ENCODE results near the gene CHP1.
"Not testable (repeated sequence)": the region's sequence is repeated elsewhere in the genome, so short reads cannot be mapped to it uniquely, and the experiment has no call there.

The CHP1 gene

DNA sequence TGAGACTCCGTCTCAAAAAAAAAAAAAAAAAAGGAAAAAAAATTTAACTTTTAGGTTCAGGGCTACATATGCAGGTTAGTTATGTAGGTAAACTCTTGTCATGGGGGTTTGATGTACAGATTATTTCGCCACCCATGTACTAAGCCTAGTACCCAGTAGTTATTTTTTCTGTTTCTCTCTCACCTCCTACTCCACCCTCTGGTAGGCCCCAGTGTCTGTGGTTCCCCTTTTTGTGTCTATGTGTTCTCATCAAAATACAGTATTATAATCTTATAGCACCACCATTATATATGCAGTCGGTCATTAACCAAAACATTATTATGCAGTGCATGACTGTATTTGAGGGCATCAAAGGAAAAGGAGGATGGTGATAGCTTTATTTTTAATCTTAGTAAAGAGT lies 47.3 kb downstream of the CHP1 start:
- H3K4me1 Mint-ChIP-seq = peaks cover 10% of the 10 kb centered on the region
- no peak overlapping the region for H3K4me3 Mint-ChIP-seq
- H3K27ac Mint-ChIP-seq = no peak overlapping the region
- H3K9me3 Mint-ChIP-seq = no peaks in the 10 kb centered on the region
- H3K36me3 Mint-ChIP-seq = peaks cover 32% of the 10 kb centered on the region
- DNase-seq (ENCODE audit: low spot score in 2 of 2) (no peak), ATAC-seq (no peak)

DNA sequence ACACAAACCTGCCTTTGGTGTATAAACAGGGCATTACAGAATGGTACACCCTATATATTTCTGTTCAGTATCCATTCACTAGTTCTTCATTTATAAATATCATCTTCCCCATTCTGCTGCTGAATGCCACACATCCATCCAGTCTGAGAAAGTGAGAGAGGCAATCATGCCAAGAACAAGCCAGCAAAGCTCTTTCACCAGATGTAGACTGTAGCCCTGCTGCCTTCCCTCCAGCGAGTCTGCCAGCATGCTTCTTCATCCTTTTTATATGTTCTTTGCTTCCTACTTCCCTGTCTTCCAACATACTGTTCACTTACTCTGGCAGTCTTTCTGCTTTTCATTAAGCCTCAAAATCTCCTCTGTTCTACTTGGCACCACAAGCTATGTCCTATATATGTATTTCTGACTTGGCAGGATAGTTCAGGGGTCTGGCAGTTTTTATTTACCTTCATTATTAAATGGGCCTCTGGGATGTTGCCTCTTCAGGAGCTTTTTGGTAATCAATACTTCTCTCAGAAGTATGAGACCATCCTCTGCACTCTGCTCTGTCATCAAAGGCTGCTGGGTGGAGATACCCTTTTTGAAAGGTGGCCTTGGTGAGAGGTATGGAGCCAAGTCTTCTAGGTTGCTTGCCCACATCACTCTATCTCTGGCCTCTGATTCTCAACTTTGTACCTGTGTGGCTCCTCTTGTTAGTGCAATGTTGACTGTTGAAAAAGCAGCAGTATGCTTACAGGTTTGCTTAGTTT lies 48.6 kb downstream of the CHP1 start:
- Mint-ChIP-seq H3K4me3 (no peak overlapping the region), H3K36me3 (peaks cover 34% of the 10 kb centered on the region), H3K9me3 (no peaks in the 10 kb centered on the region), H3K4me1 (peaks cover 12% of the 10 kb centered on the region), H3K27ac (no peak overlapping the region)
- DNase-seq (ENCODE audit: low spot score in 2 of 2) = no peak
- no peak for ATAC-seq

DNA sequence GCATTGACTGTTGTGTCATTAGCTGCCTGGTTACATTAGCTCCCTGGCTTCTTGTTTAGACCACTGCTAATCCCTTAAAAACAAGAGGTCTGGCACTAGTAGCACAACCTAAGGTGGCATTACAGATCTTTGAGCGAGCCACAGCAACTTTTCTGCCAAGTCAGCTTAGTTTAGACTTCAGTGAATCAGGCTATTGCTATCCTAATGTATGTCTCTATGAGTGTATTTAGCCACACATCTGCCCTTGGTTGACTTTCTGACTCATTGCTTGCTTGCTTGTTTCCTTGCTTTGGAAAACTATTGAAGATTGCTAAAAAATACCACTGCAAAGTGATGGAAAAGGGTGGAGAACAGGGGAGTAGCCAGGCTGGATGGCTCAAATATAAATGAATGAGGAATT lies 50.2 kb downstream of the CHP1 start:
- no peak for ATAC-seq
- Mint-ChIP-seq H3K9me3 (no peaks in the 10 kb centered on the region), H3K4me3 (no peak overlapping the region), H3K4me1 (peaks cover 24% of the 10 kb centered on the region), H3K27ac (no peak overlapping the region), H3K36me3 (peaks cover 47% of the 10 kb centered on the region)
- DNase-seq (ENCODE audit: low spot score in 2 of 2) = no peak

DNA sequence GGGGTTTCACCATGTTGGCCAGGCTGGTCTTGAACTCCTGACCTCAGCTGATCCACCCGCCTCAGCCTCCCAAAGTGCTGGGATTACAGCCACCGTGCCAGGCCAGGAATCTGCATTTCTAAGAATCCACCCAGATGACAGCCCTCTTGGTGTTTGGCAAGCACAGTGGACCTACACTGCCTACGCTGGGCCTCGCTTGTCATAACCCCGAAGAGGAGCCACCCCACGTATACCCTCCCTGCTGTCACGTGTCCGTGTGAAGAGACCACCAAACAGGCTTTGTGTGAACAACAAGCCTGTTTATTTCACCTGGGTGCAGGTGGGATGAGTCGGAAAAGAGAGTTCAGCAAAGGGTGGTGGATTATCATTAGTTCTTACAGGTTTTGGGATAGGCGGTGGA lies 51.4 kb downstream of the CHP1 start:
- not testable (repeated sequence) for DNase-seq (ENCODE audit: low spot score in 2 of 2); H3K9me3 Mint-ChIP-seq; ATAC-seq
- H3K27ac Mint-ChIP-seq = peak overlapping the region; percentile 97
- H3K4me1 Mint-ChIP-seq = peaks cover 33% of the 10 kb centered on the region
- H3K36me3 Mint-ChIP-seq = peaks cover 55% of the 10 kb centered on the region
- H3K4me3 Mint-ChIP-seq = peak overlapping the region; percentile 96

DNA sequence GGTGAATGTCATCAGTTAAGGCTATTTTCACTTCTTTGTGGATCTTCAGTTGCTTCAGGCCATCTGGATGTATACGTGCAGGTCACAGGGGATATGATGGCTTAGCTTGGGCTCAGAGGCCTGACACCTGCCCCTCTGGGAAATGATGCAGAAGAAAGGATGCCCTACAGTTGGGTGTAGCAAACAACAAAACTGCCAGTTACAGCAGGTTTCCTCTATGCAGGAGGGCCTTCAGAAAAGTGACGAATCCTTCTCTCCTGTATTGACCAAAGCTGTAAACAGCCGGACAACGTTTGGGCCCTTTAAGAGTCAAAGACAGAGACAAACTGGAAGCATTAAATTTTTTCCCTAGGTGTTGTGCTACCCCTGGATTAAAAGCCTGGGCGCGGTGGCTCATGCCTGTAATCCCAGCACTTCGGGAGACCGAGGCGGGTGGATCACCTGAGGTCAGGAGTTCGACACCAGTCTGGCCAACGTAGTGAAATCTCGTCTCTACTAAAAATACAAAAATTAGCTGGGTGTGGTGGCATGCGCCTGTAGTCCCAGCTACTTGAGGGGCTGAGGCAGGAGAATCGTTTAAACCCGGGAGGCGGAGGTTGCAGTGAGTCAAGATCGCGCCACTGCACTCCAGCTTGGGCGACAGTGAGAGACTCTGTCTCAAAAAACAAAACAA lies 52.0 kb downstream of the CHP1 start:
- peak overlapping the region; percentile 97 for H3K27ac Mint-ChIP-seq
- ATAC-seq; H3K9me3 Mint-ChIP-seq; DNase-seq (ENCODE audit: low spot score in 2 of 2): not testable (repeated sequence)
- H3K36me3 Mint-ChIP-seq = peaks cover 55% of the 10 kb centered on the region
- H3K4me1 Mint-ChIP-seq = peaks cover 35% of the 10 kb centered on the region
- peak overlapping the region; percentile 96 for H3K4me3 Mint-ChIP-seq

DNA sequence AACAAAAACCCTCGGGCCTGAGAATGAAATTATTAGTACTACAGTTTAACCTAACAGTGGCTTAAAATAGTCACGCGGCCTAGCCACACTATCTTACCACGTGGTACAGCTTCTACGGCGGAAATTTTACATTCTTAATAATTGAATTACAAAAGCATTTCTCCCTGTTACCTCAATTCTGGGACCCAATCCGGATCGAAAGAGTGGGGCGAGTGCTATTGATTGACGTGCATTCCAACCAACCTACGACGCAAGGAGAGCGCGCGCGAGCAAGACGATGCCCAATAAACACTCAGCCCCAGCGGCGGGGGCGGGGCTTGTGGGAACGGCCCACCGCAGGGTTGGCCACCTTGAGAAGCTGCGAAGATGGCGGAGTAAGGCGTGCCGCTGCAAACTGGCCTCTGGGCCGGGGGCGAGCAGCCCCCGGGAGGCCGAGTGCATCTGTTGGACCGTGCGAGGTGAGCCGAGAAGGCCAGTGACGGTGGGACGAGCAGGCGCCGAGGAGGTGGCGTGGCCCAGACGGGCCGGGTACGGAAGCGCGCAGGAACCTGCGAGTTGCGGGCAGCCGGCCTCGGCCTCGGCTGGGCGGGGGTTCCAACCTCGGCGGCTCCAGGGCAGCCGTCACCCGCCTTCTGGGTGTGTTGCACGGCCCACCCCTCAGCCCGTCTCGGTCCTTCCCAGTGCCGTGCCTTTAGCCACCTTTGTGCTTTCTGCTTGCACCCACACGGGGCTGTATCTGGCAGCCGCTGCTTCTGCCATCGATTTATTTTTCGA lies 52.8 kb downstream of the CHP1 start:
- H3K9me3 Mint-ChIP-seq = no peaks in the 10 kb centered on the region
- H3K4me3 Mint-ChIP-seq = peak overlapping the region; percentile 96
- peak overlapping the region; percentile 97 for H3K27ac Mint-ChIP-seq
- ATAC-seq (peak; percentile 98), DNase-seq (ENCODE audit: low spot score in 2 of 2) (peak; percentile 97 to 98)
- peaks cover 40% of the 10 kb centered on the region for H3K4me1 Mint-ChIP-seq
- peaks cover 55% of the 10 kb centered on the region for H3K36me3 Mint-ChIP-seq

DNA sequence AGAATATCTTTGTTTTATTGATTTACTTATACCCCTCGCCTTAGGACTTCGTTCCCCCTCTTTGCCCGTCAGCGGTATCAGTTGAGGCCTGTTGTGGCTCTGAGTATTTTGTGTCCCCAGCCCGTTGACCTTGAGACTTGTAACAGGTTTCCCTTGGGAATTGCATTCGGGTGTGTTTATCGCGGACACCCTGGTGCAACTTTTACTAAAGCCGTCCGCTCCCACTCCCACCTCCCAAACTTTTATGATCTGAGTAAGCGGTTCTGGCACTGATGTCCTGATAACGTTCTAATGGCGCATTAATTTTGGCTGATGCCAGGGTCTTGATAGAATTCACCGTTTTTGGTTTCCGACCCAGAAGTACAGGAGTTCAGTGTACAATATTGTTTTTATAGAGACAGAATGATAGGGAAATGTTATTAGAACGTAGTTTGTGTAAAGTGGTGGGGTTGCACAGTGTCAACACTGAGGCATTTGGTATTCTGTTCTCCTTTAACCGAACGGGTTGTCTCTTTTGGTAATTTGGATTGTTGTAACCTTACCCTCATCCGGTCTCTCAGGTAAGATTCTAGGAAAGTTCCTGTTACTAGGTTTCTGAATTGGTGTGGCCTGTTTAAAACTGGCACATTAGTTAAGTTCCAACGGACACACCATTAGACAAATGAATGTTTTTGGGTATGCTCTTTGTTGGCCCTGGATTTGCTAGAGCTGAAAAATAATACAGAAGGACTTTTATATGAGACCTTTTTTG lies 53.5 kb downstream of the CHP1 start:
- H3K36me3 Mint-ChIP-seq = peaks cover 63% of the 10 kb centered on the region
- peak overlapping the region; percentile 96 for H3K4me3 Mint-ChIP-seq
- no peaks in the 10 kb centered on the region for H3K9me3 Mint-ChIP-seq
- peaks cover 42% of the 10 kb centered on the region for H3K4me1 Mint-ChIP-seq
- H3K27ac Mint-ChIP-seq = peak overlapping the region; percentile 97
- no peak for DNase-seq (ENCODE audit: low spot score in 2 of 2)
- no peak for ATAC-seq

DNA sequence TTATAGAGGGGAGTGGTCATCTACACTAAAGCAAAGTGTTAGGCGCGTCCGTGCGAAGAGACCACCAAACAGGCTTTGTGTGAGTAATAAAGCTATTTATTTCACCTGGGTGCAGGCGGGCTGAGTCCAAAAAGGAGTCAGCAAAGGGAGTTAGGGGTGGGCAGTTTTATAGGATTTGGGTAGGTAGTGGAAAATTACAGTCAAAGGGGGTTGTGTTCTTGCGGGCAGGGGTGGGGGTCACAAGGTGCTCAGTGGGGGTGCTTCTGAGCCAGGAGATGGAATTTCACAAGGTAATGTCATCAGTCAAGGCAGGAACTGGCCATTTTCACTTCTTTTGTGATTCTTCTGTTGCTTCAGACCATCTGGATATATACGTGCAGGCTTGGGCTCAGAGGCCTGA lies 54.2 kb downstream of the CHP1 start:
- Mint-ChIP-seq H3K4me1 (peaks cover 42% of the 10 kb centered on the region), H3K36me3 (peaks cover 70% of the 10 kb centered on the region), H3K27ac (peak overlapping the region; percentile 97), H3K4me3 (peak overlapping the region; percentile 96), H3K9me3 (no peaks in the 10 kb centered on the region)
- DNase-seq (ENCODE audit: low spot score in 2 of 2) = peak in 1 of 2 donors; percentile 54
- no peak for ATAC-seq

DNA sequence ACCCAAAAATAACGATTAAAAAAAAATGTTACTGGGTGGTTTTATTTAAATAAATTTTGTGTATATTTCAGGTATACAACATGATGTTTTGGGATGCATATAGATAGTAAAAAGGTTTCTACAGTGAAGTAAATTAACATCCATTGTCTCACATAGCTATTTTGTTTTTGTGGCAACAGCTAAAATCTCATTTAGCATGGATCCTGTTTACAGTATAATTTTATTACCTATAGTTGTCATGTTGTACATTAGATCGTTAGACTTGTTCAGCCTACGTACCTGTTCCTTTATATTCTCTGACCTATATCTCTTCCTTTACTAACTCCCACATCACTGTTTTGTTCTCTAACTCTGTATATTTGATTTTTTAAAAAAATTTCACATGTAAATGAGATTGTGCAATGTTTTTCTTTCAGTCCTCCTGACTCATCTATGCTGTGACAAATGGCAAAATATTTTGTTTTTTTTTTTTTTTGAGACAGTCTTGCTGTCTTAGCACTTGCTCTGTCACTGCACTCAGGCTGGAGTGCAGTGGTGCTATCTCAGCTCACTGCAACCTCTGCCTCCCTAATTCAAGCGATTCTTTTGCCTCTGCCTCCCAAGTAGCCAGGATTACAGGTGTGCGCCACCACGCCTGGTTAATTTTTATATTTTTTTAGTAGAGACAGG lies 55.7 kb downstream of the CHP1 start:
- Mint-ChIP-seq H3K9me3 (no peaks in the 10 kb centered on the region), H3K36me3 (peaks cover 81% of the 10 kb centered on the region), H3K4me3 (peak overlapping the region; percentile 36), H3K27ac (peak overlapping the region; percentile 11), H3K4me1 (peaks cover 42% of the 10 kb centered on the region)
- ATAC-seq (no peak), DNase-seq (ENCODE audit: low spot score in 2 of 2) (no peak)

DNA sequence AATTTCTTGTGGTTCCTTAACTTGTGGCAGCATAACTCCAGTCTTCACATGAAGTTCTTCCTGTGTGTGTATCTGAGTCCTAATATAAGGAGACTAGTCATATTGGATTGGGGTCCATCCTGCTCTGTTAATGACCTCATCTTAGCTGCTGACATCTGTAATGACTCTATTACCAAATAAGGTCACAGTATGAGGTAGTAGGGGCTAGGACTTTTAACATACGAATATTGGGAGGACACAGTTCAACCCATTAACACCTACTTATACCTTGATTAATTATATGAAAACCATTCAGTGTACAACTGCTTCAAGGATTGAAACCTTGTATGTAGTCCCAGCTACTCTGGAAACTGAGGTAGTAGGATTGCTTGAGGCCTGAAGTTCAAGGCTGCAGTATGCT lies 57.4 kb downstream of the CHP1 start:
- no peak overlapping the region for H3K4me3 Mint-ChIP-seq
- no peak for ATAC-seq
- peak overlapping the region; percentile 87 for H3K27ac Mint-ChIP-seq
- peaks cover 96% of the 10 kb centered on the region for H3K36me3 Mint-ChIP-seq
- H3K9me3 Mint-ChIP-seq = no peaks in the 10 kb centered on the region
- DNase-seq (ENCODE audit: low spot score in 2 of 2) = no peak
- H3K4me1 Mint-ChIP-seq = peaks cover 30% of the 10 kb centered on the region

DNA sequence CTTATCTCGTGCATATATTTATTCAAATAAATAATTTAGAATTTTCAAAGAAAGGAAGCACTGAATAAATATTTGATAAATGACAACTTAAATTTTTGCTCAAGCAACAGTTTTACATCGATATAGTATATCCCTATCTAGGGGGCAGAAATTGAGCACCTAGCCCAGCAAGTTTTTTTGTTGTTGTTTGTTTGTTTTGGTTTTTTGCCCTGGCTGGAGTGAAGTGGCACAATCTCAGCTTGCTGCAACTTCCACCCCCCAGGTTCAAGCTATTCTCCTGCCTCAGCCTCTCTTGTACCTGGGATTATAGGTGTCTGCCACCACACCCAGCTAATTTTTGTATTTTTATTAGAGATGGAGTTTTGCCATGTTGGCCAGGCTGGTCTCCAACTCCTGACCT lies 58.9 kb downstream of the CHP1 start:
- DNase-seq (ENCODE audit: low spot score in 2 of 2) (no peak), ATAC-seq (no peak)
- Mint-ChIP-seq H3K9me3 (no peaks in the 10 kb centered on the region), H3K4me3 (no peak overlapping the region), H3K36me3 (peaks cover 96% of the 10 kb centered on the region), H3K4me1 (peaks cover 37% of the 10 kb centered on the region), H3K27ac (no peak overlapping the region)

DNA sequence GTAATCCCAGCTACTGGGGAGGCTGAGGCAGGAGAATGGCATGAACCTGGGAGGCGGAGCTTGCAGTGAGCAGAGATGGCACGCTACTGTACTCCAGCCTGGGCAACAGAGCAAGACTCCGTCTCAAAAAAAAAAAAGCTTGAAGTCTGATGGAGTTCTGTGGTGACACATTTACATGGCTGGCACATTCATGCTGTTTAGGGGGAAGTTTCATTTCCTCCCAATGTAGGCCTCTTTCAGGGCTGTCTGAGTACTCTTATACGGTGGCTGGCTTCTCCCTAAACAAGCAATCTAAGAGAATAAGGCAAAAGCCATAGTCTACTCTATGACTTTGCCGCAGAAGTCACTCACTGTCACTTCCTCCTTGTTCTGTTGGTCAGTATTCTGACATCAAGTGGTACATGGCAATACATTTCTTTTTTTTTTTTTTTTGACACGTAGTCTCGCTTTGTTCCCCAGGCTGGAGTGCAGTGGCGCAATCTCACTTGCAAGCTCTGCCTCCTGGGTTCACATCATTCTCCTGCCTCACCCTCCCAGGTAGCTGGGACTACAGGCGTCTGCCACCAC lies 60.1 kb downstream of the CHP1 start:
- Mint-ChIP-seq H3K4me3 (no peak overlapping the region), H3K4me1 (peaks cover 28% of the 10 kb centered on the region), H3K9me3 (no peaks in the 10 kb centered on the region), H3K36me3 (peaks cover 96% of the 10 kb centered on the region), H3K27ac (peak overlapping the region; percentile 17)
- DNase-seq (ENCODE audit: low spot score in 2 of 2) (no peak), ATAC-seq (peak; percentile 75)

DNA sequence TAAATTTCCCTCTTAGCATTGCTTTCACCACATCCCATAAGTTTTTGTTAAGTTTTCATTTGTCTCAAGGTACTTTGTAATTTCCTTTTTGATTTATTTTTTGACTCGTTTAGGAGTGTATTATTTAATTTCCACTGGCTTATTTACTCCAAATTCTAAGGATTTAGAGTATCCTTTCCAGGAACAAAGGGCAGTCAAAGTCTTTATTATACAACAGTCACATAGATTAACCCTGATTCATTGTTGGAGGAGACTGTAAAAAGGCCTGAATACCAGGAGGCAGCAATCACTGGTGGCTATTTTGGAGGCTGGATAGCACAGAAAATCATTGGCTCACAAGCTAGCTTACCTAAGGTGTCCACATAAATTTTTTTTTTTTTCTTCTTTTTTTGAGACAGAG lies 61.5 kb downstream of the CHP1 start:
- DNase-seq (ENCODE audit: low spot score in 2 of 2) (no peak), ATAC-seq (no peak)
- Mint-ChIP-seq H3K4me1 (peaks cover 18% of the 10 kb centered on the region), H3K4me3 (no peak overlapping the region), H3K36me3 (peaks cover 96% of the 10 kb centered on the region), H3K9me3 (no peaks in the 10 kb centered on the region), H3K27ac (peak overlapping the region; percentile 23)

DNA sequence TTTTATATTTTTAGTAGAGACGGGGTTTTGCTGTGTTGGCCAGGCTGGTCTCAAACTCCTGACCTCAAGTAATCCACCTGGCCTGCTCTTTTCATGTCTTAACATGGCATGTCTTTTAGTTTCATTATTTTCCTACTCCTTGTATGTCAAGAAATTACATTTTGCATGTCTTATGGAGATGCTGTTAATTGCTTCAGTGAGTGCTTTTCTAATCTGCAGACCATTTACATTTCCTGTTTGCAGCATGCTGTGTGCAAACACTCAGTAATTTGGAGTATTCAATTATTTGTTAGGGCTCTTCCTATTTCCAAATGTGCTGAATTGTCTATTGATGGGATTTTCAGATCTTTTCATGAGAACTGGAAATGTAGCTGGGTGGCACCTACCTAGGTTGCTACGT lies 70.1 kb downstream of the CHP1 start:
- H3K9me3 Mint-ChIP-seq; DNase-seq (ENCODE audit: low spot score in 2 of 2); ATAC-seq; H3K4me3 Mint-ChIP-seq; H3K4me1 Mint-ChIP-seq: not testable (repeated sequence)
- peak overlapping the region; percentile 14 for H3K27ac Mint-ChIP-seq
- peaks cover 61% of the 10 kb centered on the region for H3K36me3 Mint-ChIP-seq

Measured in stimulated activated effector memory CD8-positive, alpha-beta T cell treated with anti-CD3 and anti-CD28 coated beads, Interleukin-12 subunit alpha, Interleukin-12 subunit beta, amount 100 ng/mL, for 72 hours (primary cell).